NCI-H1417 (cell line): ENCODE results near the gene PKD2L2.
A peak's percentile ranks its signal among the peaks of the same experiment; 100 is the strongest.
"Not testable (repeated sequence)": the region's sequence is repeated elsewhere in the genome, so short reads cannot be mapped to it uniquely, and the experiment has no call there.

Experiments used
- DNase-seq, 3 experiments: peaks; one replicate each; lab custom pipeline; 2025; lab: John Stamatoyannopoulos, UW

Gene PKD2L2

GRCh38 chr5:137888466-137888862, 793 bp upstream of the PKD2L2 start:
- DNase-seq = no peak

GRCh38 chr5:137890845-137891244, 1.6 kb downstream of the PKD2L2 start:
- DNase-seq = peak in 1 of 3 experiments; percentile 19

- DNase-seq = no peak
These were observed 2.6 kb downstream of the PKD2L2 start for GRCh38 chr5:137891849-137892248.

- no peak for DNase-seq
These were observed 5.3 kb downstream of the PKD2L2 start for GRCh38 chr5:137894586-137894985.

GRCh38 chr5:137896560-137896959, 7.3 kb downstream of the PKD2L2 start:
- DNase-seq = no peak

GRCh38 chr5:137899493-137899892, 10.2 kb downstream of the PKD2L2 start:
- no peak for DNase-seq

- DNase-seq = no peak
These were observed 12.0 kb downstream of the PKD2L2 start for GRCh38 chr5:137901011-137901817.

GRCh38 chr5:137902408-137903133, 13.3 kb downstream of the PKD2L2 start:
- DNase-seq = no peak

- DNase-seq = no peak
These were observed 25.5 kb downstream of the PKD2L2 start for GRCh38 chr5:137914758-137915157.

GRCh38 chr5:137916923-137917322, 27.7 kb downstream of the PKD2L2 start:
- no peak for DNase-seq

- DNase-seq = no peak
These were observed 32.7 kb downstream of the PKD2L2 start for GRCh38 chr5:137921931-137922330.

- DNase-seq = no peak
These were observed 34.6 kb downstream of the PKD2L2 start for GRCh38 chr5:137923856-137924255.

GRCh38 chr5:137932800-137933199, 43.5 kb downstream of the PKD2L2 start:
- DNase-seq = no peak

GRCh38 chr5:137933491-137933911, 44.2 kb downstream of the PKD2L2 start:
- no peak for DNase-seq

- no peak for DNase-seq
These were observed 45.9 kb downstream of the PKD2L2 start for GRCh38 chr5:137935190-137935589.

GRCh38 chr5:137935694-137936093, 46.4 kb downstream of the PKD2L2 start:
- no peak for DNase-seq

GRCh38 chr5:137937994-137938750, 48.9 kb downstream of the PKD2L2 start:
- DNase-seq = no peak

- DNase-seq = no peak
These were observed 49.5 kb downstream of the PKD2L2 start for GRCh38 chr5:137938751-137939143.

GRCh38 chr5:137939331-137939730, 50.1 kb downstream of the PKD2L2 start:
- DNase-seq = no peak

GRCh38 chr5:137944280-137944679, 55.0 kb downstream of the PKD2L2 start:
- DNase-seq = not testable (repeated sequence)

GRCh38 chr5:137945825-137946224, 56.6 kb downstream of the PKD2L2 start:
- no peak for DNase-seq

- no peak for DNase-seq
These were observed 65.0 kb downstream of the PKD2L2 start for GRCh38 chr5:137954131-137954879.
